ENCODE data around the gene GLIS1. TPM values are rescaled to one million over a fixed set of nuclear protein-coding genes. Genes with fewer than 3 reads are reported as not detected.
A peak's percentile ranks its signal among the peaks of the same experiment; 100 is the strongest.

Gene GLIS1
- total RNA-seq, 2 experiments from 2014 or later = not detected

GRCh38 chr1:53755874-53756273 lies 16.9 kb upstream of the GLIS1 start:
- no peak for ATAC-seq
- POLR2A ChIA-PET = no interaction called here
- Mint-ChIP-seq H3K27me3 (no peaks in the 10 kb centered on the region), H3K36me3 (ENCODE audit: low read depth) (peaks cover 6% of the 10 kb centered on the region), H3K4me3 (no peak overlapping the region), H3K27ac (no peak overlapping the region), H3K9me3 (no peaks in the 10 kb centered on the region), H3K4me1 (ENCODE audit: low read depth) (no peaks in the 10 kb centered on the region)
- intact Hi-C loops (cut with micrococcal nuclease) = loop anchor here (2.0 kb wide), 1 partner anchor 271 kb away; no protein-coding TSS in a partner anchor
- CTCF ChIA-PET = interaction anchor here (1.0 to 1.7 kb wide), 2 partner anchors 176 to 269 kb away, joined by 3 to 7 read pairs; no protein-coding TSS in a partner anchor
- TF ChIP-seq CTCF (IDR thresholded peaks at IDR 0.05) = no peak
- DNase-seq = no peak

GRCh38 chr1:53754484-53755312 lies 15.7 kb upstream of the GLIS1 start:
- ChIA-PET POLR2A (no interaction called here), CTCF (interaction anchor here (0.7 to 2.2 kb wide), 12 partner anchors 9 to 305 kb away, joined by 3 to 19 read pairs (median 4); no protein-coding TSS in a partner anchor)
- intact Hi-C loops (cut with micrococcal nuclease) = loop anchor here (2.0 kb wide), 1 partner anchor 270 kb away; no protein-coding TSS in a partner anchor
- peak; percentile 46 for DNase-seq
- Mint-ChIP-seq H3K36me3 (ENCODE audit: low read depth) (no peaks in the 10 kb centered on the region), H3K9me3 (no peaks in the 10 kb centered on the region), H3K27me3 (no peaks in the 10 kb centered on the region), H3K4me1 (ENCODE audit: low read depth) (no peaks in the 10 kb centered on the region), H3K4me3 (no peak overlapping the region), H3K27ac (no peak overlapping the region)
- peak; percentile 72 for TF ChIP-seq CTCF (IDR thresholded peaks at IDR 0.05)
- ATAC-seq = peak; percentile 34

GRCh38 chr1:53752281-53752680 lies 13.3 kb upstream of the GLIS1 start:
- POLR2A ChIA-PET = no interaction called here
- no peaks in the 10 kb centered on the region for H3K27me3 Mint-ChIP-seq
- no peak overlapping the region for H3K4me3 Mint-ChIP-seq
- TF ChIP-seq CTCF (IDR thresholded peaks at IDR 0.05) = no peak
- H3K36me3 Mint-ChIP-seq (ENCODE audit: low read depth) = no peaks in the 10 kb centered on the region
- H3K4me1 Mint-ChIP-seq (ENCODE audit: low read depth) = no peaks in the 10 kb centered on the region
- CTCF ChIA-PET = interaction anchor here (0.8 to 2.8 kb wide), 3 partner anchors 11 to 287 kb away, joined by 3 to 19 read pairs (median 8); no protein-coding TSS in a partner anchor
- ATAC-seq (no peak), DNase-seq (no peak)
- no peak overlapping the region for H3K27ac Mint-ChIP-seq
- no peaks in the 10 kb centered on the region for H3K9me3 Mint-ChIP-seq
- intact Hi-C loops (cut with micrococcal nuclease) = no loop called here

- Mint-ChIP-seq H3K4me1 (ENCODE audit: low read depth) (no peaks in the 10 kb centered on the region), H3K4me3 (no peak overlapping the region), H3K9me3 (no peaks in the 10 kb centered on the region), H3K36me3 (ENCODE audit: low read depth) (peaks cover under 1% of the 10 kb centered on the region), H3K27me3 (peaks cover 6% of the 10 kb centered on the region), H3K27ac (no peak overlapping the region)
- TF ChIP-seq CTCF (IDR thresholded peaks at IDR 0.05) = no peak
- no peak for ATAC-seq
- DNase-seq = no peak
- ChIA-PET CTCF (no interaction called here), POLR2A (no interaction called here)
- intact Hi-C loops (cut with micrococcal nuclease) = no loop called here
Measured at GRCh38 chr1:53747841-53748240, 8.9 kb upstream of the GLIS1 start.

- peaks cover 45% of the 10 kb centered on the region for H3K27me3 Mint-ChIP-seq
Measured at GRCh38 chr1:53740621-53741105, 1.7 kb upstream of the GLIS1 start.

More at GRCh38 chr1:53740621-53741105, 1.7 kb upstream of the GLIS1 start:
- CTCF ChIA-PET = no interaction called here
- ATAC-seq (no peak), DNase-seq (no peak)
- Mint-ChIP-seq H3K27ac (no peak overlapping the region), H3K4me1 (ENCODE audit: low read depth) (no peaks in the 10 kb centered on the region), H3K4me3 (no peak overlapping the region), H3K36me3 (ENCODE audit: low read depth) (peaks cover 4% of the 10 kb centered on the region), H3K9me3 (peaks cover 3% of the 10 kb centered on the region)
- no peak for TF ChIP-seq CTCF (IDR thresholded peaks at IDR 0.05)
- POLR2A ChIA-PET = no interaction called here
- intact Hi-C loops (cut with micrococcal nuclease) = no loop called here

All from activated CD8-positive, alpha-beta T cell treated with anti-CD3 and anti-CD28 coated beads for 36 hours (primary cell).